Kidney epithelial cell (primary cell): Measurements from ENCODE around the gene UVSSA. TPM values are rescaled to one million over a fixed set of nuclear protein-coding genes. Genes with fewer than 3 reads are reported as not detected.
"Not testable (repeated sequence)": the region's sequence is repeated elsewhere in the genome, so short reads cannot be mapped to it uniquely, and the experiment has no call there.

Experiments used
- DNase-seq: peaks from one replicate; pipeline ENCODE4 v3.0.0-alpha.2; 2010; ENCODE audit warnings: low read depth
- H3K27me3 ChIP-seq: 2 replicates; pipeline ENCODE4 v1.6.0; 2011; ENCODE audit warnings: low read length; ENCODE audit not compliant: control insufficient read depth, insufficient read depth
- H3K36me3 ChIP-seq: 2 replicates; pipeline ENCODE4 v1.5.1; 2011; ENCODE audit warnings: low read length; ENCODE audit not compliant: control insufficient read depth, insufficient read depth
- H3K4me3 ChIP-seq: 2 replicates; pipeline ENCODE4 v1.5.1; 2011; ENCODE audit warnings: low read depth, mild to moderate bottlenecking, control low read depth, low read length
- total RNA-seq: library from RNA; depleted of rRNA; stranded (reverse); fragments of >200 nt; gene quantifications from 2 replicates; pipeline ENCODE4 v1.2.3, GENCODE V29; 2015
- TF ChIP-seq, protein P1 (sequence below): IDR thresholded peaks from 2 replicates; pipeline ENCODE4 v1.5.1; 2011; ENCODE audit warnings: mild to moderate bottlenecking, moderate library complexity, low read length, control low read depth, inconsistent platforms; ENCODE audit not compliant: insufficient read depth, poor library complexity, severe bottlenecking

The UVSSA gene
- total RNA-seq, 1 donor from 2014 or later, result 13.0 TPM

DNA sequence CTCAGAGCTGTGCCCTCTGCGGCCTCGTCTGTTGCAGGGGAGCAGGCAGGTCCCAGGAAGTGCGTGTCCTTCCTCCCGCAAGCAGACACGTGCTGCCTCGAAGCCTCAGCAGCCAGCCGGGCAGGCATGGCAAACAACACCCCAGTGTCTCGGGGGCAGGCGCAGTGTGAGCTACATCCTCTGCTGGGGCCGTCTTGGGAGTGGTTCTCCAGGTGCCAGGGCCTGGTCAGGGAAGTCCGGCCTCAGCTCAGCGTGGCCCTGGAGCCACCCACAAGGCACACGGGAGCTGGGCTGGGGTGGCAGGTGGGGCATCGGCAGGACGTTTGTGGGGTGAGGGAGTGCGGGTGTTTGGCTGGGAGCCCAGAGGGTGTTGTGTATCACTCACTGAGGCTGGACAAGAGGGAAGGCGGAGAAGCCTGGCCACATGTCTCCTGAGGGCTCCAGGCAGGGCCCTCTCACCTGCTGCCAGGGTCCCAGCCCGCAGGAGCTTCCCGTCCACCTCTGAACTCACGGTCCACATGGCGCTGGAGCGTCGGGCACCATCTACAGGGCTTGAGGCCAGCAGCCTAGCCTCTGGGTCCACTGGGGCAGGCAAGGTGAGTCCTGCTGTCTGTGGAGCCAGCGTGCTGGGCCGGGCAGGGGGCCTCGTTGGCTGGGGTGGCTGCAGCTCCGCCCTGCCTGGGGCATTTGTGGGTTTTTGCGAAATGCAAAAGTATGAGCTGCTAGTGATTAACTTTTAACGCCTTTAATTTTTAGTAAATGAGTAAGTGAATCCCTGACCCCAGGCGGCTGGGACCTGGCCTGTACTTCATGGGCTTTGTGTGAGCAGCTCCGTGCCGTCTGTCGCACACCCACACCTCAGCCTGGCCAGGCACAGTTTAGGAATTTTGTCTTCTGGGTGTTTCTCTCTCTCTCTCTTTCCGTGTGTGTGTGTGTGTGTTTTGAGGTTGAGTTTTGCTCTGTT lies 17.3 kb upstream of the UVSSA start:
- TF ChIP-seq, protein P1, sequence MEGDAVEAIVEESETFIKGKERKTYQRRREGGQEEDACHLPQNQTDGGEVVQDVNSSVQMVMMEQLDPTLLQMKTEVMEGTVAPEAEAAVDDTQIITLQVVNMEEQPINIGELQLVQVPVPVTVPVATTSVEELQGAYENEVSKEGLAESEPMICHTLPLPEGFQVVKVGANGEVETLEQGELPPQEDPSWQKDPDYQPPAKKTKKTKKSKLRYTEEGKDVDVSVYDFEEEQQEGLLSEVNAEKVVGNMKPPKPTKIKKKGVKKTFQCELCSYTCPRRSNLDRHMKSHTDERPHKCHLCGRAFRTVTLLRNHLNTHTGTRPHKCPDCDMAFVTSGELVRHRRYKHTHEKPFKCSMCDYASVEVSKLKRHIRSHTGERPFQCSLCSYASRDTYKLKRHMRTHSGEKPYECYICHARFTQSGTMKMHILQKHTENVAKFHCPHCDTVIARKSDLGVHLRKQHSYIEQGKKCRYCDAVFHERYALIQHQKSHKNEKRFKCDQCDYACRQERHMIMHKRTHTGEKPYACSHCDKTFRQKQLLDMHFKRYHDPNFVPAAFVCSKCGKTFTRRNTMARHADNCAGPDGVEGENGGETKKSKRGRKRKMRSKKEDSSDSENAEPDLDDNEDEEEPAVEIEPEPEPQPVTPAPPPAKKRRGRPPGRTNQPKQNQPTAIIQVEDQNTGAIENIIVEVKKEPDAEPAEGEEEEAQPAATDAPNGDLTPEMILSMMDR, result no peak
- no peak for DNase-seq
- no peaks in the 10 kb centered on the region for H3K27me3 ChIP-seq
- peaks cover 5% of the 10 kb centered on the region for H3K36me3 ChIP-seq
- H3K4me3 ChIP-seq, result no peak overlapping the region

DNA sequence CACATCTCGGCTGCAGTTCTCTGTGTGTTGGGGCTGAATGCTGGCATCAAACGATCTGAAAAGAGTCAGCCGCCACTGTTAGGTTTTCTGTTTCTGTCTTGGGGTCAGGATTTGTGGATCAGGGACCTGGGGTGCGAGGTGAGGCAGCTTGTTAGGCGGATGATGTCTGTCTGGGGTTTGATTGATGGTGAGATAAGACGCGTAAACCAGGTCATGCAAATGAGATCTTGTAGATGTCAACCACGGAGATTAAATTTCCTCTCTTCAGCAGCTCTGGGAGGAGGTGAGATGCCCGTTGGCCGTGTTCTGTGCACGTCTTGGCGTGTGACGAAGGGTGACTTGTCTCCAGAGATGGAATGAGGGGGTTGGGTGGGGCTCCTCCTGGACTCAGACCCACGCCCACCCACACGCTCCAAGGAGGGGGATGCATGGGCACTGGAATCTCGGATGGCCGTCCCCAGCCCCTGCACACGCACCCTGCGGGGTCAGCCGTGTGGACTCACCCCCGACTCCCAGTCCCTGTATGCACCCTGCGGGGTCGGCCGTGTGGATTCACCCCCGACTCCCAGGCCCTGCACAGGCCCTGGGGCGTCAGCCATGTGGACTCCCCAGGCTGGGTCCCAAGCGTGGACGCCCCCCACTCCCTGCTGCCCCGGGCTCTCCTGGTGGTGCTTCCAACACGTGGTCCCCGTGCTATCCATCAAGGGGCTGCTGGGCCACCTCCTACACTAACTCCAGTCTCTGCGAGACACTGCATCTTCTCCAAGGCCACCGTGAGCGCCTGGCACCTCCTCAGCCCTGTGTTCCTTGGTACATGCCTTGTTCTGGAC lies 16.0 kb upstream of the UVSSA start:
- Histone ChIP-seq H3K27me3 (no peaks in the 10 kb centered on the region), H3K36me3 (peaks cover 5% of the 10 kb centered on the region), H3K4me3 (no peak overlapping the region)
- no peak for DNase-seq
- TF ChIP-seq, protein P1, result no peak

DNA sequence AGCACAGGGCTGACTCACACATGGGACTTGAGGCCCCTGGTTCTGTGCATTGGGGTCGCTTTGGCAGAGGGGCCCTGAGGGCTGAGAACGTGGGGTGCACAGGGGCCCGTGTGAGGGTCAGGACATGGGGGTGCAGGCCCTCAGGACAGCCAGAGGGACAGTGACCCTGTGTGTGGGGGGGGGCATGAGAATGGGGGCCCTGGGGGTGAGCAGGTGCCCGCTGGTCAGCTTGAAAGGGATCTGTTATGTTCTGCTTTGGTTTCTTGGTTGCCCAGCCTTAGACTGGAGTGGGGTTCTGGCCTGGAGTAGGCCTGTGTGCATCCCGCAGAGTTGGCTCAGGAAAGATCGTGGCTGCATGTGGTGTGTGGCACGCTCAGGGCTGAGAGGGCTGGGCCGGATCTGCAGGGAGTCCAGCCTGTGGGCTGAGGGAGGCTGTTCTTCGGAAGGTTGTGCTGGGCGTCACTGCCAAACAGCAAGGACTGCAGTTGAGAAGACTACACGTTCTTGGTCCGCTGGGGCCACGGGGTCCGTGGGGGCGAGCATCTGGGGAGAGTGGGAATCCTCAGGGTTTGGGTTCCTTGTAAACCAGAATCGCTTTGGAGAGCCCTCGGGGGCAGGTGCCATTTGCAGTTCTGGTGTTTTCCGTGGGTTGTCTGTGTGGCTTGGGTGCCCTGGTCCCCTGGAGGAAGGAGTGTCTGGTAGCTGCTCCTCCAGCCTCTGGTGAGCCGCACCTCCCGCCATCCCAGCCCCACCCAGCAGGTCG lies 15.2 kb upstream of the UVSSA start:
- no peaks in the 10 kb centered on the region for H3K27me3 ChIP-seq
- no peak for DNase-seq
- TF ChIP-seq, protein P1, result no peak
- no peak overlapping the region for H3K4me3 ChIP-seq
- H3K36me3 ChIP-seq, result peaks cover 5% of the 10 kb centered on the region

DNA sequence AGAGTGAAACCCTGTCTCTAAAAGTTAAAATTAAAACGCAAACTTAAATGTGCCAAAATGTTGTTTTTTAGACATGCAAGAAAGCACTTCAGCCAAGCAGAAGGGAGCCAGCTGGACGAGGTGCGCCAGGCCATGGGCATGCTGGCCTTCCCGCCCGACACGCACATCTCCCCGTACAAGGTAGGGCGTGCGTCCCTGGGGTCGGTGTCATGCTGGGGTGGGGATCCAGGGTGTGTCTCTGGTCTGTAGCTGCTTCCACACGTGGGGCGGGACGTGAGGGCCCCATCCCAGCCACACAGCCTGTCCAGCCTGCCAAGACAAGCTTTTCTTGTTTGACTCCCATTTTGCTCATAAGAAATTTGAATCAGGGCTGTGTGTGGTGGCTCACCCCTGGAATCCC lies 14.3 kb upstream of the UVSSA start:
- TF ChIP-seq, protein P1, result no peak
- no peaks in the 10 kb centered on the region for H3K27me3 ChIP-seq
- no peak for DNase-seq
- H3K4me3 ChIP-seq, result no peak overlapping the region
- peaks cover 4% of the 10 kb centered on the region for H3K36me3 ChIP-seq

DNA sequence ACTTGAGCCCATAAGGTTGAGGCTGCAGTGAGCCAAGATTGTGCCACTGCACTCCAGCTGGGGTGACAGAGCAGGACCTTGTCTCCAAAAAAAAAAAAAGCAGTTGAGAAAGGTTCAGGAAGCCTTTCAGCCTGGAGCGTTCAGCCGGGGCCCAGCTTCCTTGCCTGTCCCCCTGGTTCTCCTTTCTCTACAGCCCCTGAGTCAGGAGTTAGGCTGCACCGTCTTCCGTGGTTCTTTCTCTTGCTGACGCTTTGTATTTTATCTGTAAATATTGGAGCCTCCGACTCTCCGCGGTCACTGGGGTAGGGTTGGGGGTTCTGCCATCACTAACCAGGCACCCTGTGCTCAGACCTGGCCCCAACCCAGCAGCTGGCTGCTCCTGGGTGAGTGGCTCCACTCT lies 13.8 kb upstream of the UVSSA start:
- H3K27me3 ChIP-seq, result no peaks in the 10 kb centered on the region

DNA sequence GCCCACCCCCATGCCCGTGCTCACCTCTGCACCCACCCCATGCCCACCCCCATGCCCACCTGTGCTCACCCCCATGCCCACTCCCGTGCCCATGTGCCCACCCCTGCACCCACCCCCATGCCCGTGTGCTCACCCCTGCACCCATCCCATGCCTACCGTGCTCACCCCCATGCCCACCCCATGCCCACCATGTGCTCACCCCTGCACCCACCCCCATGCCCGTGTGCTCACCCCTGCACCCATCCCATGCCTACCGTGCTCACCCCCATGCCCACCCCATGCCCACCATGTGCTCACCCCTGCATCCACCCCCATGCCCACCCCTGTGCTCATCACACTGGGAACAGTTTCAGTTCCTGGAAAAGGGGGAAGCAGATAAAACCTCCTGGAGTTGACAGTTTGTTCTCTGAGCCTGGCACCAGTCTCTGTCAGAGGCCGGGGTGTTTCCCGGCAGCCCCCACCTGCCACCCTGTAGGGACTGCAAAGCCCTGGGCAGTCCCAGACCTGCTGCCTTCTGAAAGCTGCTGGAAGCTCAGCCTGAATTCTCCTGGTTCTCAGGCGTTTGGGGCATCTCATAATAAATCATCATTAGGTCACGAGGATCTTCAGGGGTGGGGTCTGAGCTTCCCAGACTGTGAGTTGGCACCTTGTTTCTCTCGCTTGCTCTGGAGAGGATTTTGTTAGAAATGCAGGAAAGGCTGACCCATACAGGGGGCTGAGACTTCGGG lies 13.0 kb upstream of the UVSSA start:
- DNase-seq, H3K36me3 ChIP-seq, H3K27me3 ChIP-seq: not testable (repeated sequence)

More for the DNA sequence above, 13.8 kb upstream of the UVSSA start:
- TF ChIP-seq, protein P1, result no peak
- no peak for DNase-seq
- Histone ChIP-seq H3K36me3 (peaks cover 4% of the 10 kb centered on the region), H3K4me3 (no peak overlapping the region)

More for the DNA sequence above, 13.0 kb upstream of the UVSSA start:
- H3K4me3 ChIP-seq, result not testable (repeated sequence)
